Vagina (tissue), 2 donors: ENCODE results near the gene DOC2B. TPM values are rescaled to one million over a fixed set of nuclear protein-coding genes. Genes with fewer than 3 reads are reported as not detected.
A peak's percentile ranks its signal among the peaks of the same experiment; 100 is the strongest.
"Not testable (repeated sequence)": the region's sequence is repeated elsewhere in the genome, so short reads cannot be mapped to it uniquely, and the experiment has no call there.

Experiments
- DNase-seq, 2 donors: peaks; one replicate each; pipeline ENCODE4 v3.0.0-alpha.2; 2017; ENCODE audit errors: extremely low spot score in 2 of 2
- H3K27ac ChIP-seq: fragments of 200-600 bp; sonication (generic); one replicate; pipeline ENCODE4 v1.5.1; 2019
- H3K27me3 ChIP-seq: fragments of 200-600 bp; sonication (generic); one replicate; pipeline ENCODE4 v1.5.1; 2019
- H3K36me3 ChIP-seq, 2 donors: fragments of 200-600 bp; sonication (generic); one replicate each; pipeline ENCODE4 v1.5.1; 2017 to 2019
- H3K4me1 ChIP-seq: fragments of 200-600 bp; sonication (generic); one replicate; pipeline ENCODE4 v1.5.1; 2019
- H3K4me3 ChIP-seq, 2 donors: fragments of 200-600 bp; sonication (generic); 1 replicate in 1 of 2; 2 replicates in 1 of 2; pipeline ENCODE4 v1.5.1; 2016 to 2019
- H3K9me3 ChIP-seq: fragments of 200-600 bp; sonication (generic); one replicate; pipeline ENCODE4 v1.5.1; 2019
- POLR2A ChIP-seq, 2 donors: fragments of 450-650 bp; IDR thresholded peaks; one replicate each; pipeline ENCODE4 v1.6.1; 2017; ENCODE audit warnings: antibody characterized with exemption in 2 of 2, mild to moderate bottlenecking in 2 of 2, moderate library complexity in 2 of 2
- POLR2AphosphoS5 ChIP-seq, 2 donors: sonication (generic); formaldehyde crosslinking; IDR thresholded peaks; one replicate each; pipeline ENCODE4 v1.9.0; 2017; ENCODE audit warnings: antibody characterized with exemption in 2 of 2, mild to moderate bottlenecking in 2 of 2, low read depth in 1 of 2; ENCODE audit not compliant: insufficient read depth in 1 of 2
- intact Hi-C: fragments of 100-400 bp; cut with DNase I; formaldehyde crosslinking; loops from one replicate; pipeline ENCODE4 v1.15.1; 2023
- total RNA-seq: library from RNA; depleted of rRNA; stranded (reverse); fragments of >200 nt; gene quantifications from one replicate; pipeline ENCODE4 v1.2.3, GENCODE V29; 2016
- TF ChIP-seq, protein P1 (sequence below), 3 experiments: fragments of 450-650 bp in 2 of 3; fragments of 200-600 bp in 1 of 3; sonication (generic) in 1 of 3; IDR thresholded peaks; one replicate each; pipeline ENCODE4 v1.5.1; 2017 to 2019; ENCODE audit warnings: antibody characterized with exemption in 3 of 3, mild to moderate bottlenecking in 2 of 3, moderate library complexity in 2 of 3

The DOC2B gene
- total RNA-seq, 1 donor from 2014 or later = 10.1 TPM

DNA sequence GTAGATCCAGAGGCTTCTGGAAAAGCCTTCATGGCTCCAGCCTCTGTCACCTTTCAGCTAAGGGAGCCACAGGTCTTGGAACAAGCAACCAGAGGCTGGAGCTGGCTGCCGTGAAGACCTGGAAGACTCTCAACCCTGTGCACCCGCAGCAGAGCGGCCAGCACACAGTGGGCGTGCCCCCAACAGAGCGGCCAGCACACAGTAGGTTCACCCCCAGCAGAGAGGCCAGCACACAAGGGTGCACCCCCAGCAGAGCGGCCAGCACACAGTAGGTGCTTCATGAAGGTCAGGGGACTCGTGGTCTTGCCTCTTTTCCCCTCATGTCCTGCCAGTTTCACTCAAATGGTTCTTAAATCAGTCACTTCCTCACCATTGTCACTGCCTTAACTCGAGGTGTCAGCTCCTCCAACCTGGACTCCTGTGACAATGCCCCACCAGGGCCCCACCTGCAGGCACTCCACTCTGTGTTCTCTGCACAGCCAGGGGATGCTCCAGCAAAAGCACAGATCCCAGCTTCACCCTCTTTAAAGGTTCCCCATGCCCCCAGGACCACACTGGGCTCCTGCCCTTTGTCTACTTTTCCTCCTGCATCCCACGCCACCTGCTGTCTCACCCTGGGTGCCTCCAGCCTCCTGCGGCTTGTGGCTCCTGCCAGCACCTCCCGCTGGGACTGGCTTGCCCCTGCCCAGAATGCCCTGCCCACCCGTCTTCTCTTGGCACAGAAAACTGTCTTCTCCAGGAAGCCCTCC is 42.4 kb upstream of the DOC2B start:
- Histone ChIP-seq H3K4me1 (no peaks in the 10 kb centered on the region), H3K27me3 (no peaks in the 10 kb centered on the region), H3K36me3 (no peaks in the 10 kb centered on the region), H3K4me3 (no peak overlapping the region), H3K9me3 (no peaks in the 10 kb centered on the region), H3K27ac (no peak overlapping the region)
- no peak for DNase-seq
- TF ChIP-seq, protein P1, sequence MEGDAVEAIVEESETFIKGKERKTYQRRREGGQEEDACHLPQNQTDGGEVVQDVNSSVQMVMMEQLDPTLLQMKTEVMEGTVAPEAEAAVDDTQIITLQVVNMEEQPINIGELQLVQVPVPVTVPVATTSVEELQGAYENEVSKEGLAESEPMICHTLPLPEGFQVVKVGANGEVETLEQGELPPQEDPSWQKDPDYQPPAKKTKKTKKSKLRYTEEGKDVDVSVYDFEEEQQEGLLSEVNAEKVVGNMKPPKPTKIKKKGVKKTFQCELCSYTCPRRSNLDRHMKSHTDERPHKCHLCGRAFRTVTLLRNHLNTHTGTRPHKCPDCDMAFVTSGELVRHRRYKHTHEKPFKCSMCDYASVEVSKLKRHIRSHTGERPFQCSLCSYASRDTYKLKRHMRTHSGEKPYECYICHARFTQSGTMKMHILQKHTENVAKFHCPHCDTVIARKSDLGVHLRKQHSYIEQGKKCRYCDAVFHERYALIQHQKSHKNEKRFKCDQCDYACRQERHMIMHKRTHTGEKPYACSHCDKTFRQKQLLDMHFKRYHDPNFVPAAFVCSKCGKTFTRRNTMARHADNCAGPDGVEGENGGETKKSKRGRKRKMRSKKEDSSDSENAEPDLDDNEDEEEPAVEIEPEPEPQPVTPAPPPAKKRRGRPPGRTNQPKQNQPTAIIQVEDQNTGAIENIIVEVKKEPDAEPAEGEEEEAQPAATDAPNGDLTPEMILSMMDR (IDR thresholded peaks at IDR 0.05) = no peak
- TF ChIP-seq POLR2AphosphoS5 (IDR thresholded peaks at IDR 0.05; ENCODE audit: insufficient read depth in 1 of 2, low read depth in 1 of 2) (no peak), POLR2A (IDR thresholded peaks at IDR 0.05) (no peak)
- intact Hi-C loops = no loop called here

DNA sequence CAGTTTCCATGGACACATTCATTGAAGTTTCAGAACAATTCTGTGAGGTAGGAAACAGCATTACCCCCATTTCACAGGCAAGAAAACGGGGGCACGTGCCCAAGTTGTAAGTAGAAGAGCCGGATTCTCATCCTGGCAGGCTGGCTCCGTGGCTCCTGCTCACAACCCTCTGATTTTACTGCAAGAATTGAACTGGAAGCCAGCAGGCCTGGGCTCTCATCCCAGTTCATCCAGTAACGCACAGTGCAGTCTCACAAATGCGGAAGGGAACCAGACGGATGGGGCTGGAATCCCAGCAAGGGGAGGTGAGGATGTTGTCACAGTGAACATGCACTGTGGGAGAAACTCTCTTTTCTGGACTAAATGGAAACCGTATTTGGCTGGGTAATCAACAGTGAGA is 40.7 kb upstream of the DOC2B start:
- DNase-seq = no peak
- TF ChIP-seq POLR2A (IDR thresholded peaks at IDR 0.05) (no peak), POLR2AphosphoS5 (IDR thresholded peaks at IDR 0.05; ENCODE audit: insufficient read depth in 1 of 2, low read depth in 1 of 2) (no peak)
- TF ChIP-seq, protein P1 (IDR thresholded peaks at IDR 0.05) = no peak
- no peak overlapping the region for H3K27ac ChIP-seq
- intact Hi-C loops = no loop called here
- no peaks in the 10 kb centered on the region for H3K4me1 ChIP-seq
- H3K4me3 ChIP-seq = no peak overlapping the region
- H3K9me3 ChIP-seq = no peaks in the 10 kb centered on the region
- H3K27me3 ChIP-seq = no peaks in the 10 kb centered on the region
- H3K36me3 ChIP-seq = no peaks in the 10 kb centered on the region

DNA sequence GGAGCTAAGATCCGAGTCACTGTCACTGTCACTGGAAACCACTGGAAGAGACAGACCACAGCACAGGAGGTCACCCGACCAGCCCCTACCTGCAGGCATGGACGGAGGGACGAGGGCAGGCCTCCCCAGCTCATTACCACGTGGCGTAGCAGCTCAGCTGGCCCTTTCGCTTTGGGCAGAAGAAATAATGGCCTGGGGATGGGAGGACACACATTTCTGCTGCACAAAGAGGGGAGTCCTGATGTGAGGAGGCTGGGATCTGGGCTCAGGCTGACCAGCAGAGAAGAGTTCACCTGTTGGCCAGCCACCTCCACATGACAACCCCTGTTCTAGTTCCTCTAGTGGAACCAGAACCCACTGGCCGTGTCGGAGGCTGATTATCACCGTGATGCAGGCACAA is 38.2 kb upstream of the DOC2B start:
- intact Hi-C loops = no loop called here
- Histone ChIP-seq H3K36me3 (no peaks in the 10 kb centered on the region), H3K4me1 (peaks cover 11% of the 10 kb centered on the region), H3K9me3 (no peaks in the 10 kb centered on the region), H3K27me3 (no peaks in the 10 kb centered on the region), H3K27ac (no peak overlapping the region), H3K4me3 (no peak overlapping the region)
- DNase-seq = no peak
- TF ChIP-seq POLR2AphosphoS5 (IDR thresholded peaks at IDR 0.05; ENCODE audit: insufficient read depth in 1 of 2, low read depth in 1 of 2) (no peak), POLR2A (IDR thresholded peaks at IDR 0.05) (no peak)
- TF ChIP-seq, protein P1 (IDR thresholded peaks at IDR 0.05) = no peak

DNA sequence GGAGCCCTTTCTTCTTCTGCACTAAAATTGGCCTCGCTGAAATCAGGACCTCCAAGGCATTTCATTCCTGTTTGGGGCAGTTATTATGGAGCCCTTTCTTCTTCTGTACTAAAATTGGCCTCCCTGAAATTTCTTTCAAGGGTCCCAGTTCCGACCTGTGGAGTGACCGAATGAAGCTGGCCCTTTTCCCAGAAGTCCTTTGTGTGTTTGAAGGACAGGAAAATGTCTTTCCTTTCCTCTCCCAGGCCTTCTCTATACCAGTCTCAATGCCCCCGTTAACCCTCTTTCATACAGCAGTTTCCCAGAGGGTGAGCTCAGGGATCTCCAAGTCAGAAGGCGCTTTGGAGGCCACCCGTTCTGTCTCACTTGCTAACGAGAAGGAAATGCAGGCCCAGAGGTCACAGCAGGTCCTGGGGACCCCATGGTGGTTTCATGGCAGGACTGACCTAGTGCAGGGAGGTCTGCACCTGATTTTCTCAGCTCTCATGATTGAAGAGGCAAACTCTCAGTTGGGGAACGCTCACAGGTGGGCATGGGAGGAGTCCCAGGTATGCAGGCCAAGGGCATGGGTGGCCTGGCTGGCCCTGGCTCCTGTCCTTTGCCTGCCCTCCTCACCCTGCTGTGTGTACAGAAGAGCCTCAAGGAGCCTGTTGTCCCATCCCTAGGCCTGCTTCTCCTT is 37.1 kb upstream of the DOC2B start:
- Histone ChIP-seq H3K36me3 (no peaks in the 10 kb centered on the region), H3K27ac (no peak overlapping the region), H3K4me1 (peaks cover 11% of the 10 kb centered on the region), H3K9me3 (no peaks in the 10 kb centered on the region), H3K4me3 (no peak overlapping the region), H3K27me3 (no peaks in the 10 kb centered on the region)
- TF ChIP-seq POLR2A (IDR thresholded peaks at IDR 0.05) (no peak), POLR2AphosphoS5 (IDR thresholded peaks at IDR 0.05; ENCODE audit: insufficient read depth in 1 of 2, low read depth in 1 of 2) (no peak)
- TF ChIP-seq, protein P1 (IDR thresholded peaks at IDR 0.05) = no peak
- intact Hi-C loops = no loop called here
- DNase-seq = no peak

DNA sequence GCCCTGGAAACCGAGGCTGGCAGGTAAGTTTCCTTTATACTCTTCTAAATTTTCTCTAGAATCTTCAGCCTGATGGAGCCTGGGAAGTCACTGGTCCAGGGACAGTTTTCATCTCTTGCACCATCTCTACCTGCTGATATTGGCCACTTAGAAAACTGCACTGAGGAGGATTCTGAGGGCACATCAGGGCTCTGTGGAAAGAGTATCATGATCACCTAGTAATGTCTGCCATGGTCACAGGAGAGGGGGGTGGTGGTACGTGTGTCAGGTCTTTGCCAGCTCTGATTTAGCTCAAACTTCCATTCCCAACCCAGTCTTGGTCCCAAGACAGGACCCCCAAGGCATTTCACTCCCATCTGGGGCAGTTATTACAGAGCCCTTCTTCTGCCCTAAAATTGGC is 35.2 kb upstream of the DOC2B start:
- Histone ChIP-seq H3K4me1 (peaks cover 11% of the 10 kb centered on the region), H3K36me3 (no peaks in the 10 kb centered on the region), H3K27ac (no peak overlapping the region), H3K27me3 (no peaks in the 10 kb centered on the region), H3K4me3 (no peak overlapping the region), H3K9me3 (no peaks in the 10 kb centered on the region)
- no peak for DNase-seq
- intact Hi-C loops = no loop called here
- TF ChIP-seq POLR2A (IDR thresholded peaks at IDR 0.05) (no peak), POLR2AphosphoS5 (IDR thresholded peaks at IDR 0.05; ENCODE audit: insufficient read depth in 1 of 2, low read depth in 1 of 2) (no peak)
- TF ChIP-seq, protein P1 (IDR thresholded peaks at IDR 0.05) = no peak

DNA sequence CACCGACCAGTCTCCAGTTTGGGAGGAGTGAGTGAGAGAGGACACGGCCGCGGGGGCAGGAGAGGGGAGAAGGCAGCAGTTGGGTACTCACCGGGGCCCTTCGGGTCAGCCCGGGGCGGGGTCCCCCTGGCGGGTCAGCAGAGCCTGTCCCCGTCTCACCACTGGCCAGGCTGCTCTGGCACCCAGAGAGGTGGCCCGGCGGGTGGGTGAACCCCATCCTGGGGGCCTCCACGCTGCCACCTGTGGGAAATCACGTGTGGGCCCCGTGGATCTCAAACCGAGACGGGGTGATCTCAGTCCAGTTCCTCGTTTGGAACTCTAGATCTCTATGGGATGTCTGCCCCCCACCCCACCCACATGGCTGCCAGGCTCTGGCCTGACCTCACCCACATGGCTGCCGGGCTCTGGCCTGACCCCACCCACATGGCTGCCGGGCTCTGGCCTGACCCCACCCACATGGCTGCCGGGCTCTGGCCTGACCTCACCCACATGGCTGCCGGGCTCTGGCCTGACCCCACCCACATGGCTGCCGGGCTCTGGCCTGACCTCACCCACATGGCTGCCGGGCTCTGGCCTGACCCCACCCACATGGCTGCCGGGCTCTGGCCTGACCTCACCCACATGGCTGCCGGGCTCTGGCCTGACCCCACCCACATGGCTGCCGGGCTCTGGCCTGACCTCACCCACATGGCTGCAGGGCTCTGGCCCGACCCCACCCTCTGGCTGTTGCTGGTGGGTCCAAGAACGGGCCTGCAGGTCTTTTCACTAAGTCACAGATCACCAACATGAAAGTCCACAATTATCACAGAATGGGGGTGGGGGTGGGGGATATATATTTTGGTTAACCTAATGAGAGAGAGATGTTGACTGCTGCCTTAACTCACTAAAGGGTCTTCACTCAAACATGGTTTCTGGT is 34.4 kb upstream of the DOC2B start:
- H3K9me3 ChIP-seq, intact Hi-C loops, H3K36me3 ChIP-seq, DNase-seq, H3K27ac ChIP-seq, H3K27me3 ChIP-seq: not testable (repeated sequence)
- peak overlapping the region in 1 of 2 donors; percentile 22 for H3K4me3 ChIP-seq
- peaks cover 11% of the 10 kb centered on the region for H3K4me1 ChIP-seq
